GM23248 (cell line): ENCODE results near the gene FIBIN.

Experiments
- EZH2 ChIP-seq: fragments of 200-600 bp; sonication (generic); IDR thresholded peaks from 2 replicates; pipeline ENCODE4 v1.6.1; 2018; ENCODE audit warnings: antibody characterized with exemption, mild to moderate bottlenecking; ENCODE audit not compliant: insufficient read depth, poor library complexity, severe bottlenecking
- EZH2phosphoT487 ChIP-seq: fragments of 200-600 bp; sonication (generic); IDR thresholded peaks from 2 replicates; pipeline ENCODE4 v1.6.1; 2018; ENCODE audit warnings: antibody characterized with exemption, moderate library complexity, mild to moderate bottlenecking, low read depth; ENCODE audit not compliant: insufficient read depth

DNA sequence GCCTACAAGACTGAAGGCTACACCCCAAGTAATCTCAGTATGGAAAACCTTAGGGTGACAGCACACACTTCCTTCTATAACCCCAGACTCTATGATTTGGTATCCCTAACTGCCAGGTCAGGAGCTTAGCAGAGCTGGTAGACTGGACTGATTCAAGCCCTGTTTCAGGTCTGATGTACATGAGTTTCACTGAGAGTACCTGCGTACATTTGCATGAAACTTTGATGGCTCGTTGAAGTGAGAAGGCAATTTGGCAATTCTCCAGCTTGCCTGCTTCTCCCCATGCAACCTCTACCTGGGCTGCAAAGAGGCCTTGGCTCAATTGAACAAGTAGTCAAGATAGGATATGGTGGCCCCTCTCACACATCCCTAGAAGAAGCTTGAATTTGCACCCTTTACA, 10.2 kb downstream of the FIBIN start:
- TF ChIP-seq EZH2 (no peak), EZH2phosphoT487 (no peak)
